WTC11 (cell line): ENCODE measurements around the gene KAZN. TPM values are rescaled to one million over a fixed set of nuclear protein-coding genes. Genes with fewer than 3 reads are reported as not detected.

Experiments used
- ATAC-seq: fragments of 200-7000 bp; cut with Tn5 transposase; 2 replicates; pipeline ENCODE4 v1.10.0; 2021; ENCODE audit warnings: mild to moderate bottlenecking, moderate library complexity
- CTCF ChIA-PET: fragments of 300-600 bp; sonication (Branson Sonifier 250); formaldehyde crosslinking; loops from one replicate; lab custom pipeline; 2021; ENCODE audit warnings: antibody characterized with exemption; lab: Charles Lee
- POLR2A ChIA-PET: fragments of 350-600 bp; sonication (Branson Sonifier 250); formaldehyde crosslinking; loops from one replicate; lab custom pipeline; 2021; ENCODE audit warnings: antibody characterized with exemption; lab: Charles Lee
- DNase-seq: peaks from one replicate; pipeline ENCODE4 v3.0.0; 2021; ENCODE audit warnings: low spot score
- H3K27ac Mint-ChIP-seq: 2 replicates; pipeline ENCODE4 v1.8.0; 2021; ENCODE audit warnings: mixed read lengths
- H3K27me3 Mint-ChIP-seq: 2 replicates; pipeline ENCODE4 v1.8.0; 2021; ENCODE audit warnings: low read depth, mild to moderate bottlenecking, moderate library complexity, mixed read lengths
- H3K36me3 Mint-ChIP-seq: 2 replicates; pipeline ENCODE4 v1.8.0; 2021; ENCODE audit warnings: mixed read lengths
- H3K4me1 Mint-ChIP-seq: 2 replicates; pipeline ENCODE4 v1.8.0; 2022; ENCODE audit warnings: mixed read lengths
- H3K4me3 Mint-ChIP-seq: 2 replicates; pipeline ENCODE4 v1.8.0; 2021; ENCODE audit warnings: mild to moderate bottlenecking, moderate library complexity, mixed read lengths
- H3K9me3 Mint-ChIP-seq: 2 replicates; pipeline ENCODE4 v1.8.0; 2021; ENCODE audit warnings: mixed read lengths
- AR ChIP-seq: fragments of 250-450 bp; sonication (Bioruptor Pico); IDR thresholded peaks from 2 replicates; pipeline ENCODE4 v1.9.0; 2021; ENCODE audit warnings: mild to moderate bottlenecking
- ATF3 ChIP-seq: sonication (generic); formaldehyde crosslinking; conservative IDR thresholded peaks from 2 replicates; pipeline ENCODE4 v1.8.1; 2022; ENCODE audit warnings: mild to moderate bottlenecking, missing genetic modification reagents
- E2F1 ChIP-seq: sonication (generic); formaldehyde crosslinking; IDR thresholded peaks from 2 replicates; pipeline ENCODE4 v1.8.0; 2022; ENCODE audit warnings: mild to moderate bottlenecking, missing genetic modification reagents
- MAX ChIP-seq: sonication (generic); formaldehyde crosslinking; IDR thresholded peaks from 2 replicates; pipeline ENCODE4 v1.8.0; 2022; ENCODE audit warnings: mild to moderate bottlenecking, missing genetic modification reagents
- MXD4 ChIP-seq: fragments of 250-450 bp; sonication (Bioruptor Pico); IDR thresholded peaks from 2 replicates; pipeline ENCODE4 v1.8.0; 2021; ENCODE audit warnings: mild to moderate bottlenecking, moderate library complexity, borderline replicate concordance
- PRDM15 ChIP-seq: sonication (generic); formaldehyde crosslinking; IDR thresholded peaks from 2 replicates; pipeline ENCODE4 v1.8.0; 2022; ENCODE audit warnings: missing genetic modification reagents
- SMAD4 ChIP-seq: sonication (generic); formaldehyde crosslinking; IDR thresholded peaks from 2 replicates; pipeline ENCODE4 v1.8.0; 2022; ENCODE audit warnings: mild to moderate bottlenecking, missing genetic modification reagents
- ZBTB21 ChIP-seq: sonication (generic); formaldehyde crosslinking; IDR thresholded peaks from 2 replicates; pipeline ENCODE4 v1.8.1; 2023; ENCODE audit warnings: mild to moderate bottlenecking, missing genetic modification reagents, borderline replicate concordance
- ZNF263 ChIP-seq: sonication (generic); formaldehyde crosslinking; IDR thresholded peaks from 2 replicates; pipeline ENCODE4 v1.8.1; 2022; ENCODE audit warnings: low read depth, mild to moderate bottlenecking, moderate library complexity, missing genetic modification reagents
- ZNF416 ChIP-seq: fragments of 250-450 bp; sonication (Bioruptor Pico); IDR thresholded peaks from 2 replicates; pipeline ENCODE4 v1.9.0; 2021; ENCODE audit warnings: mild to moderate bottlenecking, inconsistent platforms
- total RNA-seq: library from RNA; stranded (reverse); gene quantifications from 3 replicates; pipeline ENCODE4 v1.2.3, GENCODE V29; 2021

Gene KAZN
- total RNA-seq, 1 experiment from 2014 or later = 19.9 TPM

GRCh38 chr1:14956579-14957195 lies 358.2 kb downstream of the KAZN start (continued):
- no peak for TF ChIP-seq PRDM15 (CRISPR knock-in tag)
- TF ChIP-seq ZBTB21 (CRISPR knock-in tag) = no peak
- TF ChIP-seq MAX (CRISPR knock-in tag) = no peak
- TF ChIP-seq AR = no peak

GRCh38 chr1:14957375-14958098 lies 359.1 kb downstream of the KAZN start:
- H3K4me1 Mint-ChIP-seq = peaks cover 15% of the 10 kb centered on the region
- ATAC-seq = no peak
- H3K9me3 Mint-ChIP-seq = no peaks in the 10 kb centered on the region
- H3K4me3 Mint-ChIP-seq = no peak overlapping the region
- H3K27ac Mint-ChIP-seq = peak overlapping the region; percentile 17
- no peak for TF ChIP-seq SMAD4 (CRISPR knock-in tag)
- TF ChIP-seq, all 79 proteins: peak for 0
- Mint-ChIP-seq H3K36me3 (peaks cover 16% of the 10 kb centered on the region), H3K27me3 (no peaks in the 10 kb centered on the region)
- ChIA-PET POLR2A (no interaction called here), CTCF (no interaction called here)
- DNase-seq = no peak

- Mint-ChIP-seq H3K9me3 (no peaks in the 10 kb centered on the region), H3K4me3 (no peak overlapping the region), H3K27ac (no peak overlapping the region)
- ATAC-seq = peak; percentile 42
- TF ChIP-seq E2F1 (CRISPR knock-in tag) (no peak), MXD4 (CRISPR knock-in tag) (no peak), ZNF263 (CRISPR knock-in tag) (peak; percentile 73; the same call in 1 of the 2 replicates), ATF3 (no peak), ZNF416 (CRISPR knock-in tag) (no peak)
- TF ChIP-seq, all 79 proteins: peak for 1
- H3K4me1 Mint-ChIP-seq = peaks cover 15% of the 10 kb centered on the region
- CTCF ChIA-PET = no interaction called here
- no peaks in the 10 kb centered on the region for H3K27me3 Mint-ChIP-seq
- POLR2A ChIA-PET = no interaction called here
- peaks cover 13% of the 10 kb centered on the region for H3K36me3 Mint-ChIP-seq
- no peak for DNase-seq
Measured at GRCh38 chr1:14958249-14959058, 360.0 kb downstream of the KAZN start.
